ENCODE measurements around the gene IVD. TPM values are rescaled to one million over a fixed set of nuclear protein-coding genes. Genes with fewer than 3 reads are reported as not detected.

Gene IVD
- total RNA-seq, 3 donors from 2014 or later, result 65.8 to 88.3 (median 74.8) TPM

GRCh38 chr15:40418126-40418525, 12.5 kb downstream of the IVD start:
- no peak for DNase-seq
- Histone ChIP-seq H3K9me3 (no peaks in the 10 kb centered on the region), H3K4me1 (ENCODE audit: low read depth) (peaks cover 16% of the 10 kb centered on the region), H3K4me3 (no peak overlapping the region), H3K36me3 (ENCODE audit: low read depth) (peaks cover 4% of the 10 kb centered on the region)
- no peak for ATAC-seq
- intact Hi-C loops (cut with DNase I, micrococcal nuclease), result no loop called here
- no peak for TF ChIP-seq CTCF (IDR thresholded peaks at IDR 0.05)

- intact Hi-C loops (cut with DNase I, micrococcal nuclease), result no loop called here
- H3K9me3 ChIP-seq, result no peaks in the 10 kb centered on the region
- H3K4me3 ChIP-seq, result no peak overlapping the region
- peaks cover 16% of the 10 kb centered on the region for H3K4me1 ChIP-seq (ENCODE audit: low read depth)
- DNase-seq (no peak), ATAC-seq (peak; percentile 19)
- H3K36me3 ChIP-seq (ENCODE audit: low read depth), result no peaks in the 10 kb centered on the region
- no peak for TF ChIP-seq CTCF (IDR thresholded peaks at IDR 0.05)
Observed at GRCh38 chr15:40420071-40420713, 14.6 kb downstream of the IVD start.

- ATAC-seq, result peak; percentile 85
- Histone ChIP-seq H3K4me3 (no peak overlapping the region), H3K9me3 (no peaks in the 10 kb centered on the region), H3K36me3 (ENCODE audit: low read depth) (no peaks in the 10 kb centered on the region), H3K4me1 (ENCODE audit: low read depth) (peaks cover 16% of the 10 kb centered on the region)
- DNase-seq, result peak; percentile 88 to 90 (median 90)
- TF ChIP-seq CTCF (IDR thresholded peaks at IDR 0.05), result no peak
- intact Hi-C loops (cut with DNase I, micrococcal nuclease), result no loop called here
Observed at GRCh38 chr15:40420793-40421192, 15.2 kb downstream of the IVD start.

GRCh38 chr15:40421246-40422157, 15.9 kb downstream of the IVD start:
- H3K4me3 ChIP-seq, result no peak overlapping the region
- intact Hi-C loops (cut with DNase I, micrococcal nuclease), result no loop called here

More at GRCh38 chr15:40421246-40422157, 15.9 kb downstream of the IVD start:
- peak; percentile 89 for TF ChIP-seq CTCF (IDR thresholded peaks at IDR 0.05)
- ATAC-seq (peak; percentile 91), DNase-seq (peak; percentile 86 to 92 (median 90))
- H3K36me3 ChIP-seq (ENCODE audit: low read depth), result no peaks in the 10 kb centered on the region
- peaks cover 16% of the 10 kb centered on the region for H3K4me1 ChIP-seq (ENCODE audit: low read depth)
- H3K9me3 ChIP-seq, result no peaks in the 10 kb centered on the region
